HepG2 (cell line): ENCODE measurements around the gene SNX30. TPM values are rescaled to one million over a fixed set of nuclear protein-coding genes. Genes with fewer than 3 reads are reported as not detected.

Source experiments
- ATAC-seq: fragments of 200-7000 bp; cut with Tn5 transposase; 3 replicates; pipeline ENCODE4 v1.9.1; 2020; ENCODE audit warnings: mild to moderate bottlenecking, moderate library complexity
- BruUV-seq: library from RNA; stranded (reverse); fragments of 400-500 nt; replicated peaks from 2 replicates; lab custom pipeline; 2021; lab: Mats Ljungman, UMichigan
- CTCF ChIA-PET: fragments of 300-600 bp; formaldehyde crosslinking; extraction: SDS; loops from one replicate; lab custom pipeline; 2021; ENCODE audit warnings: low total read pairs, inconsistent platforms, low intra/inter-chr PET ratio; lab: Yijun Ruan, JAX
- POLR2A ChIA-PET: fragments of 350-600 bp; sonication (Branson Sonifier 250); formaldehyde crosslinking; loops from one replicate; lab custom pipeline; 2020; ENCODE audit warnings: antibody characterized with exemption, inconsistent platforms; lab: Yijun Ruan, JAX
- DNase-seq: peaks from one replicate; pipeline ENCODE4 v3.0.0-alpha.2; 2015; ENCODE audit warnings: low spot score
- FAIRE-seq: peaks from 3 replicates; lab custom pipeline; 2011; peaks lifted over from hg19 to GRCh38; lab: Jason Lieb, UNC
- H2AFZ ChIP-seq: one replicate; pipeline ENCODE4 v1.6.1; 2011; ENCODE audit warnings: low read length, inconsistent platforms
- H3K27ac ChIP-seq: fragments of 300-600 bp; 3 replicates; pipeline ENCODE4 v1.8.0; 2011; ENCODE audit warnings: mixed run types, mild to moderate bottlenecking, mixed read lengths, low read length, inconsistent platforms; ENCODE audit not compliant: insufficient read depth; ENCODE audit errors: extremely low read length
- H3K27me3 ChIP-seq, 2 experiments: fragments of 200-600 bp in 1 of 2; 2 replicates in 1 of 2; 3 replicates in 1 of 2; pipeline versions ENCODE4 v1.6.0 to v1.8.0; 2011; ENCODE audit warnings: low read length in 2 of 2, mild to moderate bottlenecking in 2 of 2, moderate library complexity in 2 of 2, inconsistent platforms in 1 of 2; ENCODE audit not compliant: insufficient read depth in 2 of 2, control insufficient read depth in 1 of 2
- H3K36me3 ChIP-seq, 2 experiments: fragments of 200-600 bp in 1 of 2; replicated peaks in 1 of 2; 2 replicates in 1 of 2; 3 replicates in 1 of 2; pipeline versions ENCODE4 v1.5.1 to v1.8.0; 2011; ENCODE audit warnings: low read length in 2 of 2, inconsistent platforms in 1 of 2; ENCODE audit not compliant: insufficient read depth in 2 of 2, control insufficient read depth in 1 of 2
- H3K4me1 ChIP-seq: 2 replicates; pipeline ENCODE4 v1.5.1; 2012; ENCODE audit warnings: low read length, inconsistent platforms; ENCODE audit not compliant: insufficient read depth
- H3K4me2 ChIP-seq: 2 replicates; pipeline ENCODE4 v1.6.0; 2011; ENCODE audit warnings: low read depth, low read length, inconsistent platforms
- H3K4me3 ChIP-seq, 3 experiments: fragments of 200-600 bp in 1 of 3; sonication (generic), shearing (Covaris generic) in 1 of 3; replicated peaks in 1 of 3; 2 replicates each; pipeline ENCODE4 v1.5.1; 2011 to 2016; ENCODE audit warnings: low read length in 3 of 3, inconsistent platforms in 2 of 3, low read depth in 2 of 3, mild to moderate bottlenecking in 2 of 3, control low read depth in 1 of 3, mixed read lengths in 1 of 3; ENCODE audit not compliant: insufficient read depth in 1 of 3
- H3K79me2 ChIP-seq: one replicate; pipeline ENCODE4 v1.6.1; 2011; ENCODE audit warnings: low read length, inconsistent platforms; ENCODE audit not compliant: insufficient read depth
- H3K9ac ChIP-seq: 2 replicates; pipeline ENCODE4 v1.6.0; 2011; ENCODE audit warnings: mild to moderate bottlenecking, low read depth, low read length, inconsistent platforms; ENCODE audit not compliant: insufficient read depth
- H3K9me3 ChIP-seq: 2 replicates; pipeline ENCODE4 v1.5.1; 2012; ENCODE audit warnings: mild to moderate bottlenecking, low read length
- H4K20me1 ChIP-seq: 2 replicates; pipeline ENCODE4 v1.6.0; 2011; ENCODE audit warnings: inconsistent platforms, mild to moderate bottlenecking, low read length, moderate library complexity; ENCODE audit not compliant: insufficient read depth
- KDM5A ChIP-seq: fragments of 200-600 bp; sonication (generic); IDR thresholded peaks from 2 replicates; pipeline ENCODE4 v1.7.0; 2018; ENCODE audit warnings: antibody characterized with exemption, mild to moderate bottlenecking, low read length, borderline replicate concordance
- MAFG ChIP-seq: sonication (generic); formaldehyde crosslinking; IDR thresholded peaks from 2 replicates; pipeline ENCODE4 v1.5.1; 2020; ENCODE audit warnings: mild to moderate bottlenecking, missing genetic modification reagents
- PRPF4 ChIP-seq: fragments of 200-400 bp; formaldehyde crosslinking; IDR thresholded peaks from 2 replicates; pipeline ENCODE4 v1.6.1; 2016; ENCODE audit warnings: low read length, low read depth; ENCODE audit not compliant: poor library complexity, severe bottlenecking
- ZBTB42 ChIP-seq: sonication (generic); formaldehyde crosslinking; IDR thresholded peaks from 2 replicates; pipeline ENCODE4 v1.5.0; 2020; ENCODE audit warnings: mild to moderate bottlenecking, missing genetic modification reagents
- ZNF557 ChIP-seq: sonication (generic); formaldehyde crosslinking; IDR thresholded peaks from 2 replicates; pipeline ENCODE4 v1.4.0; 2020; ENCODE audit warnings: missing genetic modification reagents
- WGBS: methylation state at CpG from one replicate; pipeline ENCODE4 v1.1.6; 2017; ENCODE audit warnings: low lambda C conversion rate; 5-methylcytosine and 5-hydroxymethylcytosine counted together
- in situ Hi-C: cut with HindIII; loops from 2 replicates; pipeline ENCODE4 v1.10.0; 2017; ENCODE audit warnings: low pct_unique_long_range_greater_than_20kb; ENCODE audit not compliant: extremely low pct_ligation_motif_present
- intact Hi-C: fragments of 100-400 bp; cut with micrococcal nuclease; formaldehyde crosslinking; loops from one replicate; pipeline ENCODE4 v1.10.0; 2022; ENCODE audit not compliant: unreplicated experiment
- polyA plus RNA-seq, 8 experiments: library from polyadenylated mRNA; depleted of rRNA in 3 of 8; stranded (reverse) in 7 of 8; unstranded in 1 of 8; fragments of >200 nt; fragmentation: Illumina TruSeq in 4 of 8; extraction: Trizol in 4 of 8; gene quantifications; 2 replicates each; pipeline versions ENCODE4 v1.2.1 to v1.2.3, GENCODE V29; 2011 to 2016; ENCODE audit warnings: low read depth in 4 of 8, missing spikeins in 1 of 8, mixed read lengths in 1 of 8; ENCODE audit not compliant: insufficient read depth in 1 of 8
- total RNA-seq, 5 experiments: library from RNA; depleted of rRNA; stranded (reverse); fragments of >200 nt; fragmentation: Illumina TruSeq; extraction: Trizol; gene quantifications; 2 replicates each; pipeline ENCODE4 v1.2.3, GENCODE V29; 2016; ENCODE audit warnings: low read depth in 1 of 5
- TF ChIP-seq, protein P1 (sequence below): sonication (generic); formaldehyde crosslinking; IDR thresholded peaks from 2 replicates; pipeline ENCODE4 v1.5.1; 2020; ENCODE audit warnings: missing genetic modification reagents, mild to moderate bottlenecking, borderline replicate concordance
- TF ChIP-seq, protein P2 (sequence below): IDR thresholded peaks from 2 replicates; pipeline ENCODE4 v1.6.1; 2016; ENCODE audit warnings: control low read depth

SNX30 gene
- total and polyA plus RNA-seq, 2 of the 13 experiments (the other 11 are each of a cell fraction or from before 2014, with no cell fraction given): 4.4 to 12.4 TPM

DNA sequence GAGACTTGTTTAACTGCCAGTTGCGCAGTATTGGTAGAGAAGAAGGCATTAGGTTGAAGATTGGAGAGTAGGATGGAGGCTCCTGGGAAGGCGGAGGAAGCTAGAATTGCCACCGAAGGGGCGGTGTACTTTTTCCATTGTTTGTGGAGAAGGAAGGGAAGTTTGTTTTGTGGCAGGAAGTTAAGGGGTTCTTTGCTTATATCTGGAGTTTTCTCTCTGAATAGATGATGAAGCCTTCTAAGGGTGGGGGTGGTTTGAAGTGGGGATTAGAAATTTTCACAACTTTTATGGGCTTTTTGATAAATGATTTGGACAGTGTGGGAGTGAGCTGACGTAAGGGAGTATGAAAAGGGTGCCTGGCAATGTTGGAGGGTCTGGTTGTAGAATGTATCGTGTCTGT, 59.3 kb downstream of the SNX30 start:
- intact Hi-C loops (no loop called here), in situ Hi-C loops (no loop called here)
- no peaks in the 10 kb centered on the region for H3K9me3 ChIP-seq
- POLR2A ChIA-PET: no interaction called here
- H2AFZ ChIP-seq: no peak overlapping the region
- H3K4me1 ChIP-seq: peaks cover 7% of the 10 kb centered on the region
- no peak for ATAC-seq
- no peak for DNase-seq
- H3K9ac ChIP-seq: no peak overlapping the region
- CTCF ChIA-PET: no interaction called here
- no TSS peak for BruUV-seq
- H3K4me3 ChIP-seq: no peak overlapping the region
- H3K4me2 ChIP-seq: no peak overlapping the region
- H3K36me3 ChIP-seq: peaks cover 0 to 6% of the 10 kb centered on the region in 2 experiments; a peak in 1 of 5 replicates
- H4K20me1 ChIP-seq: no peaks in the 10 kb centered on the region
- H3K27ac ChIP-seq: no peak overlapping the region
- TF ChIP-seq KDM5A (no peak), ZBTB42 (no peak), PRPF4 (no peak), MAFG (CRISPR knock-in tag) (no peak), ZNF557 (CRISPR knock-in tag) (no peak)
- TF ChIP-seq, protein P1, sequence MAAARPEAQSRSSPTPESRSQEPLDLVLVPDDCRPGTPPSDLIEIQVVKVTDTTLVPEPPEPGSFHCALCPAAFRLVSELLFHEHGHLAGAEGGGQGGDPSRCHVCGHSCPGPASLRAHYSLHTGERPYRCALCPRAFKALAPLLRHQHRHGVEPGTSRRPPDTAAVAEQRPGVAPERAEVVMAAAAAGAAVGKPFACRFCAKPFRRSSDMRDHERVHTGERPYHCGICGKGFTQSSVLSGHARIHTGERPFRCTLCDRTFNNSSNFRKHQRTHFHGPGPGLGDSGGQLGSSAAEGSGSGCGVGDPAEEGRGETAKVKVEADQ (CRISPR knock-in tag): no peak
- TF ChIP-seq, protein P2, sequence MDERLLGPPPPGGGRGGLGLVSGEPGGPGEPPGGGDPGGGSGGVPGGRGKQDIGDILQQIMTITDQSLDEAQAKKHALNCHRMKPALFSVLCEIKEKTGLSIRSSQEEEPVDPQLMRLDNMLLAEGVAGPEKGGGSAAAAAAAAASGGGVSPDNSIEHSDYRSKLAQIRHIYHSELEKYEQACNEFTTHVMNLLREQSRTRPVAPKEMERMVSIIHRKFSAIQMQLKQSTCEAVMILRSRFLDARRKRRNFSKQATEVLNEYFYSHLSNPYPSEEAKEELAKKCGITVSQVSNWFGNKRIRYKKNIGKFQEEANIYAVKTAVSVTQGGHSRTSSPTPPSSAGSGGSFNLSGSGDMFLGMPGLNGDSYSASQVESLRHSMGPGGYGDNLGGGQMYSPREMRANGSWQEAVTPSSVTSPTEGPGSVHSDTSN (CRISPR knock-in tag): no peak
- H3K27me3 ChIP-seq: no peaks in the 10 kb centered on the region
- 79% methylated on average over 6 of the region's 6 CpGs for WGBS
- FAIRE-seq: no peak
- peaks cover 2% of the 10 kb centered on the region for H3K79me2 ChIP-seq
